IPS-18a (cell line): ENCODE data around the gene RELL2.

Experiments used
- H3K27ac ChIP-seq: one replicate; pipeline ENCODE4 v1.5.1; 2013; ENCODE audit warnings: low read length
- H3K27me3 ChIP-seq: one replicate; pipeline ENCODE4 v1.6.1; 2013; ENCODE audit warnings: mild to moderate bottlenecking, low read length; ENCODE audit not compliant: control insufficient read depth, insufficient read depth
- H3K36me3 ChIP-seq: one replicate; pipeline ENCODE4 v1.6.1; 2013; ENCODE audit warnings: low read depth, low read length; ENCODE audit not compliant: control insufficient read depth
- H3K4me1 ChIP-seq: one replicate; pipeline ENCODE4 v1.6.1; 2013; ENCODE audit warnings: low read depth, low read length; ENCODE audit not compliant: control insufficient read depth
- H3K4me3 ChIP-seq: one replicate; pipeline ENCODE4 v1.5.1; 2013; ENCODE audit warnings: low read length
- H3K9ac ChIP-seq: one replicate; pipeline ENCODE4 v1.6.1; 2013; ENCODE audit warnings: mild to moderate bottlenecking, low read length, moderate library complexity
- H3K9me3 ChIP-seq: one replicate; pipeline ENCODE4 v1.6.1; 2013; ENCODE audit warnings: low read depth, low read length; ENCODE audit not compliant: control insufficient read depth

Gene RELL2

GRCh38 chr5:141685591-141685990 is 48.8 kb downstream of the RELL2 start:
- no peak overlapping the region for H3K4me3 ChIP-seq
- no peaks in the 10 kb centered on the region for H3K27me3 ChIP-seq
- H3K36me3 ChIP-seq: no peaks in the 10 kb centered on the region
- H3K27ac ChIP-seq: no peak overlapping the region
- H3K9ac ChIP-seq: no peak overlapping the region
- H3K4me1 ChIP-seq: peaks cover 18% of the 10 kb centered on the region
- no peaks in the 10 kb centered on the region for H3K9me3 ChIP-seq

- H3K9ac ChIP-seq: no peak overlapping the region
- peaks cover 8% of the 10 kb centered on the region for H3K4me1 ChIP-seq
- no peak overlapping the region for H3K4me3 ChIP-seq
Observed at GRCh38 chr5:141686648-141687416, 50.0 kb downstream of the RELL2 start.

More at GRCh38 chr5:141686648-141687416, 50.0 kb downstream of the RELL2 start:
- Histone ChIP-seq H3K27me3 (no peaks in the 10 kb centered on the region), H3K9me3 (no peaks in the 10 kb centered on the region), H3K27ac (no peak overlapping the region), H3K36me3 (no peaks in the 10 kb centered on the region)
